ENCODE measurements around the gene CDH23.

The CDH23 gene

DNA sequence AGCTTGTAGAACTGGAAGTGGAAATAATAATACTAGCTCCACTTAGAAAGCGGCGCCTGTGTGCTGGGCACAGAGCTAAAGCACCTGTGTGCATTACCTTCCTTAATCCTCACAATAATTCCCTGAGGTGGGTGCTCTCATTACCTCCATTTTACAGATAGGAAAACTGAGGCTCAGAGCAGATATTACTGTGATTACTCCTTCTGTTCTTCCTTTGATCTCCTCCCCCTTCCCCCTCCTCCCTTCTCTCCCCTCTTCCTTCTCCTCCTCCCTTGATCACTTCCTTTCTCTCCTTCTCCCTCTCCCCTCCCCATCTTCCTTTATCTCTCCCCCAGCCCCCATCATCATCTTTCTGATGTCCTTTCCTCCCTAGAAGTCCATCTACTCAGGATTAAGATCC is 267.9 kb downstream of the CDH23 start:
- H3K4me3 ChIP-seq (ENCODE audit: control insufficient read depth, low read depth, low read length) = no peak overlapping the region
- TF ChIP-seq, protein P1, sequence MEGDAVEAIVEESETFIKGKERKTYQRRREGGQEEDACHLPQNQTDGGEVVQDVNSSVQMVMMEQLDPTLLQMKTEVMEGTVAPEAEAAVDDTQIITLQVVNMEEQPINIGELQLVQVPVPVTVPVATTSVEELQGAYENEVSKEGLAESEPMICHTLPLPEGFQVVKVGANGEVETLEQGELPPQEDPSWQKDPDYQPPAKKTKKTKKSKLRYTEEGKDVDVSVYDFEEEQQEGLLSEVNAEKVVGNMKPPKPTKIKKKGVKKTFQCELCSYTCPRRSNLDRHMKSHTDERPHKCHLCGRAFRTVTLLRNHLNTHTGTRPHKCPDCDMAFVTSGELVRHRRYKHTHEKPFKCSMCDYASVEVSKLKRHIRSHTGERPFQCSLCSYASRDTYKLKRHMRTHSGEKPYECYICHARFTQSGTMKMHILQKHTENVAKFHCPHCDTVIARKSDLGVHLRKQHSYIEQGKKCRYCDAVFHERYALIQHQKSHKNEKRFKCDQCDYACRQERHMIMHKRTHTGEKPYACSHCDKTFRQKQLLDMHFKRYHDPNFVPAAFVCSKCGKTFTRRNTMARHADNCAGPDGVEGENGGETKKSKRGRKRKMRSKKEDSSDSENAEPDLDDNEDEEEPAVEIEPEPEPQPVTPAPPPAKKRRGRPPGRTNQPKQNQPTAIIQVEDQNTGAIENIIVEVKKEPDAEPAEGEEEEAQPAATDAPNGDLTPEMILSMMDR (IDR thresholded peaks at IDR 0.05; ENCODE audit: control insufficient read depth, insufficient read depth, low read depth, low read length, missing control alignments) = no peak
- no peak for DNase-seq (ENCODE audit: low read depth)

DNA sequence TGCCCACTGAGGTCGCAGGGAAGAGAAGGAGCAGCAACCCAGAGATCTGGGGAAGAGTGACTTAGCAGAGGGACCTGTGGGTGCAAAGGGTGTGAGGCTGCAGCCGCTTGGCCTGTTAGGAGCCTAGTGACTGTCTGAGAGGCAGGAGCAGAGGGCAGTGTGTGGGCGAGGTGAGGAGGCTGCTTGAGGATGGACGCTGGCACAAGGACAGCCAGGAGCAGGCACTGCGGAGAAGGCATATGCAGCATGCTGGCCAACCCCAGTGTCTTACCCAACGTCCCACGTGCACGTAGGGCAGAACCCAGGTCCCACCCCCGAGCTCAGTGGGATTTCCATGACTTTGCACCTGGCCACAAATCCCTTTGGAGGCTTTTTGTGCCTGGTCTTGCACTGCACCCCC is 268.7 kb downstream of the CDH23 start:
- TF ChIP-seq, protein P1 (IDR thresholded peaks at IDR 0.05; ENCODE audit: control insufficient read depth, insufficient read depth, low read depth, low read length, missing control alignments) = no peak
- DNase-seq (ENCODE audit: low read depth) = no peak
- no peak overlapping the region for H3K4me3 ChIP-seq (ENCODE audit: control insufficient read depth, low read depth, low read length)

DNA sequence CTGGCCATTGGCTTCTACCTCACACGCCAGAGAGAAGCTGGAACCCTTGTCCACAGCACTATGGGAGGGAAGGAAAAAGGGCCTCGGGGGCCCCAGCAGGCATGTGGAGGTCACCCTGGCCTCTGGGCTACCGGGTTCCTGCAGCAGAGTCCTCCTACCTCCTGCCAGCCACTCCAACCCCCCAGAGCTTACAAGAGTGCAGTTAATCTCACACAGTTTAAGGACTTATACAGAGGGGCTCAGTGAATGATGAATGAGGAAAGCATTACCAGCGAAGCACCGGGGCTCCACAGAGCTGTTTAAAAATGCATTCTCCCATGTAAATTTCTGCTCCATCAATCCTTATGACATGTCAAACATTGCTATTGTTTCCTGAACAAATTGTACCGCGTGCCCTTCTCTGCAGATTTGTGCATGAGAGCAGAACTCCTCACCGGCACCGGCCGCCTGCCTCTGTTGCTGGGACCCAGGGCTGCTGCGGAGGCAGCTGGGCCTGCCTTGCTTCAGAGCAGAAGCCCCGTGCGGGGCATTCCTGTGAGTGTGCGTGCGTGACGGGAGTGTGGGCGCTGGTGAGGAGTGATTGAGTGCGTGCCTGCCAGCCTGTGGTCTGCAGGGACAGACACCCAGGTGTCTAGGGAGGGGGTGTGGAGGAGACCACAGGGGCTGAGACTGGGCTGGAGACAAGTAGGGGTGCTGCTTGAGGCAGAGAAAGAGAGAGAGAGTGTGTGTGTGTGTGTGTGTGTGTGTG is 270.1 kb downstream of the CDH23 start:
- TF ChIP-seq, protein P1 (IDR thresholded peaks at IDR 0.05; ENCODE audit: control insufficient read depth, insufficient read depth, low read depth, low read length, missing control alignments) = no peak
- H3K4me3 ChIP-seq (ENCODE audit: control insufficient read depth, low read depth, low read length) = no peak overlapping the region
- DNase-seq (ENCODE audit: low read depth) = no peak

DNA sequence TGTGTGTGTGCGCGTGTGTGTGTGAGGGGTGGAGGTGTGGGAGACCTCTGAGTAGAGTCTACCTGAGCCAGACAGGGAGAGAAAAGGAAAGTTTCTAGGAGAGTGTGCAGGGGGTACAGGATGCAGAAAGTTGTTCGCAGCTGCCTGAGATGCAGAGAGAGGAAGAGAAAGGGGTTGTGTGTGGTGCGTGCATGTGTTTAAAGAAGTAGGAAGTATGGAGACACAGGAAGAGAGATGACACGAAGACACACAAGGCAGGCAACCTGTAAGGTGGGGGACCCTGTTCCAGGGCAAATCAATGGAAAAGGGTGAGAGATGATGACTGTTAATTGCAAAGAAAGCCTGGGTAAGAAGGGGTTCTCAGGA is 270.6 kb downstream of the CDH23 start:
- H3K4me3 ChIP-seq (ENCODE audit: control insufficient read depth, low read depth, low read length) = no peak overlapping the region
- TF ChIP-seq, protein P1 (IDR thresholded peaks at IDR 0.05; ENCODE audit: control insufficient read depth, insufficient read depth, low read depth, low read length, missing control alignments) = no peak
- DNase-seq (ENCODE audit: low read depth) = no peak

DNA sequence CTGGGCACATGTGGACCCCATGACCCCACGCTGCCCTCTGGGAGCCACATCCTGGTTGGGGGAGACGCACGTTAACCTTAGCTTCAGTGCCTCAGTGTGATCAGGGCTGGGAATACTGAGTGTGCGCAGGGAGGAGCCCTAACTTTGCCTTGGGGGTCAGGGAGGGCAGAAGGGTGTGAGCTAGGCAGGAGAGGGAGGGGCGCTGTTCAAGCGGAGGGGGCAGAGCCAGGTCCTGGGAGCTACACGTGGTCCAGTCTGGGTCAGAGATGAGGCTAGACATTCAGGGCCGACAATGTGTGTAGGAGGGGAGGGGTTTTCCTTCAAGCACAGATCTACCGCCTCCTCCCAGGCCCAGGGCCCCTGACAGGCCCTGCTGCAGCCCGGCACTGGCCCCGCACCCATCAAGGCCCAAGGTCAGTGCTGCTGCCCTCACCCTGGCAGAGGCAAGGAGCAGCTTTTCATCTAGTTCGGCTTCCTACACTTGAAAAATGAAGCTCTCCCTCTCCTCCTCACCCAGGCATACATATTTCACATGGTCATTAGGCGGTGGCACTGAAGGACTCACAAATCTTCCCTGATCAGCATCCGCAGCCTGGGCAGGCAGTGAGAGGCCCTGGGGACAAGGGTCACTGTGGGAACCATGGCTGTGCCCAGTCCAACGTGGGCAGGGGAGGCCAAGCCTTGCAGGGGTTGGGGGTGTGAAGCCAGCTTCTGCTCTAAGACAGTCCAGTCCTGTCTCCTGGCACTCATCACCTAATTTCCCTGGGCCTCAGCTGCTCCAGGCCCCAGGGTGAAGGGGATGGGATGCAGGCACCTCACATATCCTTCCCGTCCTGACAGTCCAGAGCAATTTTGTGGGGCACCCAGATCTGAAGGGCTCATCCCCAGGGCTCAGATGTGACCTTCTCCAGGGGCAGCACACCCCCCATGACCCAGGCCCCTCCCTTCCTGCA is 275.6 kb downstream of the CDH23 start:
- no peak overlapping the region for H3K4me3 ChIP-seq (ENCODE audit: control insufficient read depth, low read depth, low read length)
- TF ChIP-seq, protein P1 (IDR thresholded peaks at IDR 0.05; ENCODE audit: control insufficient read depth, insufficient read depth, low read depth, low read length, missing control alignments) = no peak
- no peak for DNase-seq (ENCODE audit: low read depth)

DNA sequence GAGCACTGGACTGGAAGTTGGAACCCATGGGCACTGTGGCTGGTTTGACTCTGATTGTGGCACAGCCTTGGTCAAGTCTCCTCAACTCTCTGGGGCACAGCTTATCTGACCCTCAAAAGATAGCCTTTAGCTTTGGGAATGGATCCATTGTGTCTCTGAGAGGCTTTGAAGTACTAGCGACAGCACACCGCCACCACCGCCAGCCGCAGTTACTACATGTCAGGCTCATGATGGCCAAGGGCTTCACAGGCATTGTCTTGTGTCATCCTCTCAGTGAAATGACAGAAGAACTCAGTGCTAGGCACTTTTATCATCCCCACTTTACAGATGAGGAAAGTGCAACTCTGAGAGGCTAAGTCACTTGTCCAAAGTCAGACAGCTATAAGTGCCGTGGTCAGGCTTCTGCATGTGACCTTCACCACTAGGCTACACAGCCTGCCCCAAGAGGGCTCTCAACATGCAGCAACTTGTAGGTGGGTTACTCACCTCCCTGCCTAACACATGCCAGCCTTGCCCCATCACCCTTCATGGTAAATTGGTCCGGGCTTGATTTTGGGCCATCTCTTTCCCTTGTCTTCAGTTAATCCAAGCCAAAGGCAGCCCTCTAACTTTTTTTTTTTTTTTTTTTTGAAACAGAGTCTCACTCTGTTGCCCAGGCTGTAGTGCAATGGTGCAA is 278.7 kb downstream of the CDH23 start:
- TF ChIP-seq, protein P1 (IDR thresholded peaks at IDR 0.05; ENCODE audit: control insufficient read depth, insufficient read depth, low read depth, low read length, missing control alignments) = no peak
- no peak for DNase-seq (ENCODE audit: low read depth)
- no peak overlapping the region for H3K4me3 ChIP-seq (ENCODE audit: control insufficient read depth, low read depth, low read length)
